HEK293 (cell line): Measurements from ENCODE around the gene ERRFI1.

Source experiments
- CTCF ChIA-PET: fragments of 350-600 bp; formaldehyde crosslinking; extraction: SDS; loops from one replicate; lab custom pipeline; 2021; ENCODE audit warnings: antibody characterized with exemption; lab: Yijun Ruan, JAX
- POLR2A ChIA-PET: fragments of 300-600 bp; formaldehyde crosslinking; extraction: SDS; loops from one replicate; lab custom pipeline; 2020; ENCODE audit warnings: antibody characterized with exemption, inconsistent platforms; lab: Yijun Ruan, JAX
- H3K27ac ChIP-seq: fragments of 200-500 bp; sonication (Bioruptor generic); 2 replicates; pipeline ENCODE4 v1.5.1; 2014; ENCODE audit warnings: low read depth, low read length, control low read depth, inconsistent platforms; ENCODE audit errors: extremely low read depth
- H3K36me3 ChIP-seq, 2 experiments: fragments of 200-500 bp in 1 of 2; sonication (Bioruptor generic) in 1 of 2; 1 replicate in 1 of 2; 2 replicates in 1 of 2; pipeline ENCODE4 v1.5.1; 2014 to 2017; ENCODE audit warnings: inconsistent platforms in 2 of 2, low read length in 2 of 2; ENCODE audit not compliant: control insufficient read depth in 2 of 2, insufficient read depth in 1 of 2
- H3K4me1 ChIP-seq: fragments of 200-500 bp; sonication (Bioruptor generic); 2 replicates; pipeline ENCODE4 v1.5.1; 2014; ENCODE audit warnings: mild to moderate bottlenecking, low read length, inconsistent platforms; ENCODE audit not compliant: control insufficient read depth, insufficient read depth
- H3K4me3 ChIP-seq: 2 replicates; pipeline ENCODE4 v1.5.1; 2011; ENCODE audit warnings: low read depth, mild to moderate bottlenecking, control low read depth, low read length, moderate library complexity
- H3K9me3 ChIP-seq: fragments of 200-500 bp; sonication (Bioruptor generic); 2 replicates; pipeline ENCODE4 v1.5.1; 2014; ENCODE audit warnings: low read depth, low read length, inconsistent platforms; ENCODE audit not compliant: control insufficient read depth, insufficient read depth
- HOXA7 ChIP-seq: sonication (generic); formaldehyde crosslinking; IDR thresholded peaks from 2 replicates; pipeline ENCODE4 v1.8.1; 2022; ENCODE audit warnings: missing genetic modification reagents, borderline replicate concordance
- KLF1 ChIP-seq: fragments of 450-650 bp; formaldehyde crosslinking; IDR thresholded peaks from 2 replicates; pipeline ENCODE4 v1.5.1; 2016; ENCODE audit warnings: missing biosample characterization, missing genetic modification characterization
- KLF17 ChIP-seq: fragments of 450-650 bp; formaldehyde crosslinking; IDR thresholded peaks from 2 replicates; pipeline ENCODE4 v1.5.1; 2016; ENCODE audit warnings: missing biosample characterization, missing genetic modification characterization
- KLF7 ChIP-seq: fragments of 450-650 bp; formaldehyde crosslinking; IDR thresholded peaks from 2 replicates; pipeline ENCODE4 v1.5.1; 2016; ENCODE audit warnings: missing biosample characterization, missing genetic modification characterization, borderline replicate concordance
- MEIS1 ChIP-seq: sonication (generic); formaldehyde crosslinking; IDR thresholded peaks from 2 replicates; pipeline ENCODE4 v1.8.1; 2022; ENCODE audit warnings: missing genetic modification reagents, mild to moderate bottlenecking, borderline replicate concordance
- OVOL3 ChIP-seq: fragments of 450-650 bp; formaldehyde crosslinking; IDR thresholded peaks from 2 replicates; pipeline ENCODE4 v1.5.1; 2016; ENCODE audit warnings: missing biosample characterization, missing genetic modification characterization
- PRDM6 ChIP-seq: fragments of 450-650 bp; formaldehyde crosslinking; IDR thresholded peaks from 2 replicates; pipeline ENCODE4 v1.5.1; 2017; ENCODE audit warnings: missing biosample characterization, missing genetic modification characterization
- RBAK ChIP-seq: fragments of 450-650 bp; formaldehyde crosslinking; IDR thresholded peaks from 2 replicates; pipeline ENCODE4 v1.5.1; 2016; ENCODE audit warnings: missing biosample characterization, missing genetic modification characterization
- SP7 ChIP-seq: fragments of 450-650 bp; formaldehyde crosslinking; IDR thresholded peaks from 2 replicates; pipeline ENCODE4 v1.5.1; 2016; ENCODE audit warnings: missing biosample characterization, missing genetic modification characterization
- TCF7L2 ChIP-seq: IDR thresholded peaks from 2 replicates; pipeline ENCODE4 v1.6.1; 2011; ENCODE audit warnings: low read depth, mild to moderate bottlenecking, inconsistent platforms, low read length, moderate library complexity, borderline replicate concordance
- TRIM28 ChIP-seq: IDR thresholded peaks from 2 replicates; pipeline ENCODE4 v1.6.1; 2011; ENCODE audit warnings: low read length, control low read depth, borderline replicate concordance
- WT1 ChIP-seq: fragments of 450-650 bp; formaldehyde crosslinking; IDR thresholded peaks from 2 replicates; pipeline ENCODE4 v1.5.1; 2016; ENCODE audit warnings: missing biosample characterization, missing genetic modification characterization
- ZBTB10 ChIP-seq: fragments of 450-650 bp; formaldehyde crosslinking; IDR thresholded peaks from 2 replicates; pipeline ENCODE4 v1.5.1; 2016; ENCODE audit warnings: missing biosample characterization, missing genetic modification characterization
- ZBTB17 ChIP-seq: fragments of 450-650 bp; formaldehyde crosslinking; IDR thresholded peaks from 2 replicates; pipeline ENCODE4 v1.5.1; 2016; ENCODE audit warnings: missing biosample characterization, missing genetic modification characterization
- ZBTB7A ChIP-seq: fragments of 450-650 bp; formaldehyde crosslinking; IDR thresholded peaks from 2 replicates; pipeline ENCODE4 v1.5.1; 2016; ENCODE audit warnings: low read depth, missing biosample characterization, missing genetic modification characterization
- ZBTB8A ChIP-seq: fragments of 450-650 bp; formaldehyde crosslinking; IDR thresholded peaks from 2 replicates; pipeline ENCODE4 v1.5.1; 2016; ENCODE audit warnings: missing biosample characterization, missing genetic modification characterization
- ZFP37 ChIP-seq: fragments of 450-650 bp; formaldehyde crosslinking; IDR thresholded peaks from 2 replicates; pipeline ENCODE4 v1.5.1; 2016; ENCODE audit warnings: missing biosample characterization, missing genetic modification characterization
- ZNF132 ChIP-seq: fragments of 450-650 bp; formaldehyde crosslinking; IDR thresholded peaks from 2 replicates; pipeline ENCODE4 v1.5.1; 2017; ENCODE audit warnings: missing biosample characterization, missing genetic modification characterization, borderline replicate concordance
- ZNF133 ChIP-seq: fragments of 450-650 bp; formaldehyde crosslinking; IDR thresholded peaks from 2 replicates; pipeline ENCODE4 v1.5.1; 2016; ENCODE audit warnings: missing biosample characterization, missing genetic modification characterization
- ZNF169 ChIP-seq: fragments of 450-650 bp; formaldehyde crosslinking; IDR thresholded peaks from 2 replicates; pipeline ENCODE4 v1.5.1; 2016; ENCODE audit warnings: missing biosample characterization, missing genetic modification characterization
- ZNF24 ChIP-seq: fragments of 450-650 bp; formaldehyde crosslinking; IDR thresholded peaks from 2 replicates; pipeline ENCODE4 v1.5.1; 2016; ENCODE audit warnings: missing biosample characterization, missing genetic modification characterization
- ZNF274 ChIP-seq, 2 experiments: fragments of 200-500 bp in 1 of 2; fragments of 450-650 bp in 1 of 2; sonication (Bioruptor generic) in 1 of 2; formaldehyde crosslinking in 1 of 2; IDR thresholded peaks; 2 replicates each; pipeline versions ENCODE4 v1.5.1 to v1.6.1; 2014 to 2016; ENCODE audit warnings: borderline replicate concordance in 1 of 2, inconsistent platforms in 1 of 2, low read length in 1 of 2, missing biosample characterization in 1 of 2, missing genetic modification characterization in 1 of 2
- ZNF561 ChIP-seq: fragments of 450-650 bp; IDR thresholded peaks from 2 replicates; pipeline ENCODE4 v1.5.1; 2018; ENCODE audit warnings: missing biosample characterization, missing genetic modification characterization, borderline replicate concordance
- ZNF624 ChIP-seq: fragments of 450-650 bp; formaldehyde crosslinking; IDR thresholded peaks from 2 replicates; pipeline ENCODE4 v1.5.1; 2017; ENCODE audit warnings: missing biosample characterization, missing genetic modification characterization
- ZNF701 ChIP-seq: fragments of 450-650 bp; formaldehyde crosslinking; IDR thresholded peaks from 2 replicates; pipeline ENCODE4 v1.5.1; 2016; ENCODE audit warnings: missing biosample characterization, missing genetic modification characterization
- ZNF768 ChIP-seq: fragments of 450-650 bp; formaldehyde crosslinking; IDR thresholded peaks from 2 replicates; pipeline ENCODE4 v1.5.1; 2018; ENCODE audit warnings: missing biosample characterization, mild to moderate bottlenecking, missing genetic modification characterization
- ZNF791 ChIP-seq: fragments of 450-650 bp; formaldehyde crosslinking; IDR thresholded peaks from 2 replicates; pipeline ENCODE4 v1.5.1; 2016; ENCODE audit warnings: missing biosample characterization, missing genetic modification characterization
- ZNF792 ChIP-seq: fragments of 450-650 bp; formaldehyde crosslinking; IDR thresholded peaks from 2 replicates; pipeline ENCODE4 v1.5.1; 2016; ENCODE audit warnings: missing biosample characterization, missing genetic modification characterization
- ZSCAN23 ChIP-seq: fragments of 450-650 bp; formaldehyde crosslinking; IDR thresholded peaks from 2 replicates; pipeline ENCODE4 v1.5.1; 2016; ENCODE audit warnings: missing biosample characterization, missing genetic modification characterization
- ZSCAN5A ChIP-seq: fragments of 450-650 bp; formaldehyde crosslinking; IDR thresholded peaks from 2 replicates; pipeline ENCODE4 v1.5.1; 2016; ENCODE audit warnings: missing biosample characterization, missing genetic modification characterization

ERRFI1 gene

GRCh38 chr1:8073112-8073855, 47.2 kb upstream of the ERRFI1 start:
- ChIA-PET POLR2A (interaction anchor here (0.6 to 0.9 kb wide), 2 partner anchors 47 to 224 kb away, joined by 3 read pairs; partner anchors contain the start of gene ERRFI1), CTCF (interaction anchor here (0.9 to 1.2 kb wide), 2 partner anchors 21 to 41 kb away, joined by 3 to 4 read pairs; no protein-coding TSS in a partner anchor)
- peak; percentile 82 for TF ChIP-seq KLF1 (tag by site-specific recombination)
- TF ChIP-seq ZNF701 (tag by site-specific recombination): no peak
- TF ChIP-seq ZSCAN23 (tag by site-specific recombination): no peak
- no peak for TF ChIP-seq ZNF133
- no peak for TF ChIP-seq TCF7L2
- TF ChIP-seq KLF7 (tag by site-specific recombination): no peak
- TF ChIP-seq HOXA7 (CRISPR knock-in tag): no peak
- no peak for TF ChIP-seq PRDM6 (tag by site-specific recombination)
- TF ChIP-seq ZNF169 (tag by site-specific recombination): no peak
- TF ChIP-seq SP7 (tag by site-specific recombination): 0 out of 2 replicates have a peak, but pooled peaks have one; percentile 16
- no peak for TF ChIP-seq MEIS1 (CRISPR knock-in tag)
- TF ChIP-seq ZNF561 (tag by site-specific recombination): no peak
- TF ChIP-seq KLF17 (tag by site-specific recombination): peak; percentile 36; the same call in 1 of the 2 replicates
- TF ChIP-seq ZNF792 (tag by site-specific recombination): no peak
- TF ChIP-seq RBAK (tag by site-specific recombination): no peak
- TF ChIP-seq ZNF768 (tag by site-specific recombination): no peak

GRCh38 chr1:8070381-8070811, 44.3 kb upstream of the ERRFI1 start:
- ChIA-PET POLR2A (no interaction called here), CTCF (interaction anchor here (1.2 kb wide), 1 partner anchor 66 kb away, joined by 4 read pairs; no protein-coding TSS in a partner anchor)
- no peaks in the 10 kb centered on the region for H3K9me3 ChIP-seq
- H3K27ac ChIP-seq: no peak overlapping the region
- no peaks in the 10 kb centered on the region for H3K36me3 ChIP-seq
- H3K4me3 ChIP-seq: no peak overlapping the region
- peaks cover 6% of the 10 kb centered on the region; the same call in 1 of the 2 replicates for H3K4me1 ChIP-seq
- TF ChIP-seq ZNF624 (tag by site-specific recombination) (no peak), ZNF791 (tag by site-specific recombination) (no peak), ZNF132 (tag by site-specific recombination) (no peak), ZSCAN5A (tag by site-specific recombination) (no peak), TRIM28 (no peak), ZBTB8A (tag by site-specific recombination) (no peak), ZBTB7A (tag by site-specific recombination) (no peak), ZFP37 (tag by site-specific recombination) (no peak), OVOL3 (tag by site-specific recombination) (no peak), ZBTB10 (no peak), MEIS1 (CRISPR knock-in tag) (no peak), ZNF274 (IDR thresholded peaks at IDR 0.05; ENCODE audit: low read length) (no peak), ZNF274 (tag by site-specific recombination; IDR thresholded peaks at IDR 0.05; ENCODE audit: borderline replicate concordance) (no peak), WT1 (tag by site-specific recombination) (no peak), ZNF24 (tag by site-specific recombination) (no peak), ZBTB17 (tag by site-specific recombination) (no peak)

More at GRCh38 chr1:8073112-8073855, 47.2 kb upstream of the ERRFI1 start:
- Histone ChIP-seq H3K4me3 (no peak overlapping the region), H3K9me3 (no peaks in the 10 kb centered on the region), H3K4me1 (peaks cover 13% of the 10 kb centered on the region), H3K27ac (no peak overlapping the region), H3K36me3 (no peaks in the 10 kb centered on the region)
